ENCODE results near the gene SYCP3. TPM values are rescaled to one million over a fixed set of nuclear protein-coding genes. Genes with fewer than 3 reads are reported as not detected.

Gene SYCP3
- polyA plus RNA-seq, 1 experiment = not detected

DNA sequence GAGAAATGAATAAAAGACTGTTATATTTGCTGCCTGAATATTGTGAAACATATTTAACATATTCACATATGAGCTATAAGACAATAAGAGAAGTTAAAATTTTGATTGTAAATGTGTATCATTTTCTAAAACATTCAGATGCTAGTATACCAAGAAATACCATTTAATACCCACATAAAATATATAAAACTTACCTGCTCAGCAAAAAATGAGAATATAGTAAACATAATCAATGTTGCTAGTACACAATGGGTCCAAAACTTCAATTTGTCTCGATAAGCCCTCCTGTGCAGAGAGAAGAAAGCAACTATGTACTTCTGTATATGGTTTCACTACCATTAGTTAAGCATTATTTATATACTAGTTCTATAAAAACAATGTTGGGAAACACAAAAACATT, 9.6 kb upstream of the SYCP3 start:
- TF ChIP-seq CTCF (IDR thresholded peaks at IDR 0.05; ENCODE audit: insufficient read depth, low read depth, low read length) = no peak
- DNase-seq (ENCODE audit: low read depth) = no peak
- CTCF ChIA-PET = interaction anchor here (0.7 kb wide), 1 partner anchor 11 kb away, joined by 3 read pairs; no protein-coding TSS in a partner anchor
- no peak overlapping the region for H3K4me3 ChIP-seq (ENCODE audit: low read depth, low read length)
- H3K36me3 ChIP-seq (ENCODE audit: control insufficient read depth, insufficient read depth, low read length) = peaks cover 11% of the 10 kb centered on the region
- no peaks in the 10 kb centered on the region for H3K27me3 ChIP-seq (ENCODE audit: control insufficient read depth, insufficient read depth, low read length)
- POLR2A ChIA-PET = no interaction called here

DNA sequence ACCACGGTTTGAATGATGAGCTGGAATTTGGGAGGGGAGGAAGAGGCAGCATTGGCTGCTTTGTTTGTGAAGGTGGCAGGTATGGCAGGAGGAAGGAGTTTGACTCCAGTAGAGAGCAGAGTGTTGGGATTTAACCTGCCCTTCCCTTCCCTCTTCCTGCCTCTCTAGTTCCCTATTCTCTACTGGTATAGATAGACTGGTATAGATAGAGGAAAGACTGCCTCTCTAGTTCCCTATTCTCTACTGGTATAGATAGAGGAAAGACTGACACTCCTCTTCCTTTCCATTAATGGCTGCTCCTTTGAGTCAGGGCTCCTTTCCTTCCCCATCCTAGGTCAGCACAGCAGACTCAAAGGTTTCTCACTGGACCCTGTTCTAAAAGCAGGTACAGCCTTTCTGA, 8.4 kb upstream of the SYCP3 start:
- no peak for DNase-seq (ENCODE audit: low read depth)
- H3K27me3 ChIP-seq (ENCODE audit: control insufficient read depth, insufficient read depth, low read length) = no peaks in the 10 kb centered on the region
- CTCF ChIA-PET = interaction anchor here (1.2 kb wide), 1 partner anchor 84 kb away, joined by 3 read pairs; no protein-coding TSS in a partner anchor
- POLR2A ChIA-PET = no interaction called here
- peaks cover 13% of the 10 kb centered on the region for H3K36me3 ChIP-seq (ENCODE audit: control insufficient read depth, insufficient read depth, low read length)
- TF ChIP-seq CTCF (IDR thresholded peaks at IDR 0.05; ENCODE audit: insufficient read depth, low read depth, low read length) = no peak
- no peak overlapping the region for H3K4me3 ChIP-seq (ENCODE audit: low read depth, low read length)

- H3K36me3 ChIP-seq (ENCODE audit: control insufficient read depth, insufficient read depth, low read length) = peaks cover 13% of the 10 kb centered on the region
- DNase-seq (ENCODE audit: low read depth) = no peak
- no peak for TF ChIP-seq CTCF (IDR thresholded peaks at IDR 0.05; ENCODE audit: insufficient read depth, low read depth, low read length)
- no peaks in the 10 kb centered on the region for H3K27me3 ChIP-seq (ENCODE audit: control insufficient read depth, insufficient read depth, low read length)
- ChIA-PET CTCF (interaction anchor here (0.6 to 1.6 kb wide), 5 partner anchors 8 to 203 kb away, joined by 3 to 7 read pairs (median 4); no protein-coding TSS in a partner anchor), POLR2A (no interaction called here)
- H3K4me3 ChIP-seq (ENCODE audit: low read depth, low read length) = no peak overlapping the region
These were observed 7.4 kb upstream of the SYCP3 start for GRCh38 chr12:101746661-101747060.

DNA sequence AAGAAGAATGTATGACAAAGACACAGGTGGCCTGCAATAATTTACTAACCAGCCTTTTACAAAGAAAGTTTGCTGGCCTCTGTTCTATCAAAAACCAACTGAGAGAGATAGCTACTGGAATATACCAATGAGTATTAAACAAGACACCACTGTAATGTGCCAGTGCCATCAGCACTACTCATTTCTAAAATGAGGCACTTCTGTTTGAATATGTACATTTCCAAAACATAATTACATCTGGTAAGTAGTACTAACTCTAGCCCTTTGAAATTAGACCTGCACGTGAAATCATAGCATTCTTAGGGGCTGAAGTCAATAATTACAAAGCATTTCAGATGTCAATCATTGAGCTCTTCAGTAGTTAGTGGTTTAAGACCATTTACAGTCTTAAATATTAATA, 6.9 kb upstream of the SYCP3 start:
- no peak for TF ChIP-seq CTCF (IDR thresholded peaks at IDR 0.05; ENCODE audit: insufficient read depth, low read depth, low read length)
- Histone ChIP-seq H3K27me3 (ENCODE audit: control insufficient read depth, insufficient read depth, low read length) (no peaks in the 10 kb centered on the region), H3K4me3 (ENCODE audit: low read depth, low read length) (no peak overlapping the region), H3K36me3 (ENCODE audit: control insufficient read depth, insufficient read depth, low read length) (peaks cover 13% of the 10 kb centered on the region)
- ChIA-PET POLR2A (no interaction called here), CTCF (interaction anchor here (1.3 to 1.6 kb wide), 2 partner anchors 9 to 13 kb away, joined by 4 to 7 read pairs; no protein-coding TSS in a partner anchor)
- DNase-seq (ENCODE audit: low read depth) = no peak

- H3K36me3 ChIP-seq (ENCODE audit: control insufficient read depth, insufficient read depth, low read length) = peaks cover 13% of the 10 kb centered on the region
- no peaks in the 10 kb centered on the region for H3K27me3 ChIP-seq (ENCODE audit: control insufficient read depth, insufficient read depth, low read length)
- CTCF ChIA-PET = no interaction called here
- DNase-seq (ENCODE audit: low read depth) = no peak
- POLR2A ChIA-PET = no interaction called here
- no peak for TF ChIP-seq CTCF (IDR thresholded peaks at IDR 0.05; ENCODE audit: insufficient read depth, low read depth, low read length)
- no peak overlapping the region for H3K4me3 ChIP-seq (ENCODE audit: low read depth, low read length)
These were observed 6.2 kb upstream of the SYCP3 start for GRCh38 chr12:101745481-101745880.

All from BJ (cell line).